ENCODE data around the gene HIGD1C. TPM values are rescaled to one million over a fixed set of nuclear protein-coding genes. Genes with fewer than 3 reads are reported as not detected.

HIGD1C gene
- total and polyA plus RNA-seq, 2 experiments from 2014 or later: not detected

DNA sequence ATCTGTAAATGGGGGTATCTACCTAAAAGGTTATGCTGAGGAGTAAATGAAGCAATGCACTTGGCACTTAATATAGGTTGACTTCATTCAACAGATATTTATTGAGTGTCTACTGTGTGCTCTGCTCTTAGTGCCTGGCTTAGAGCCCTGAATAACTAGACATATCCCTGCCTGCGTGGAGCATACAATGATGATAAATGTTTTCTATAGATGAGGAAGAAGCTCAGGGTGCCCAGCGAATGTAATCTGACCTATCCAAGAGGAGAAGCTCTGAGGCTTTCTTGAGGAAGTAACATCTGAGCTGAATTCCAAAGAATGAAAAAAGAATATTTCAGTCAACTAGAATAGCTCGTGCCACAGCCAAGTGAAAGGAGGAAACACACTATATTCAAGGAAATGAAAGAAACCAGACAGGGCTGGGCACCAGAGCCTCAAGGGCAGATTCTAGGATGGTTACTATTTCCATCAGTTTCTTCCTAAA, 17.9 kb upstream of the HIGD1C start:
- Histone ChIP-seq H3K4me2 (no peak overlapping the region), H3K4me1 (ENCODE audit: insufficient read depth) (peaks cover 27% of the 10 kb centered on the region), H3K4me3 (no peak overlapping the region), H3K9me2 (ENCODE audit: insufficient read depth) (no peaks in the 10 kb centered on the region), H4K20me1 (replicated peaks; ENCODE audit: insufficient read depth) (no peaks in the 10 kb centered on the region), H3F3A (replicated peaks; ENCODE audit: low read depth) (no peaks in the 10 kb centered on the region), H2AFZ (no peak overlapping the region), H3K27ac (ENCODE audit: low read depth) (peak overlapping the region; percentile 33; the same call in 1 of the 2 replicates), H3K27me3 (ENCODE audit: insufficient read depth) (no peaks in the 10 kb centered on the region), H3K36me3 (ENCODE audit: insufficient read depth) (peaks cover 3% of the 10 kb centered on the region; the same call in 1 of the 2 replicates), H3K79me2 (replicated peaks; ENCODE audit: insufficient read depth) (peaks cover 5% of the 10 kb centered on the region; the same call in 1 of the 2 replicates)
- DNase-seq (ENCODE audit: low spot score): no peak
- TF ChIP-seq STAT1 (IDR thresholded peaks at IDR 0.05; ENCODE audit: unreplicated experiment) (no peak), ZNF331 (CRISPR knock-in tag; IDR thresholded peaks at IDR 0.05; ENCODE audit: low read depth) (no peak), POLR2AphosphoS5 (IDR thresholded peaks at IDR 0.05; ENCODE audit: low read depth) (no peak), ZNF114 (CRISPR knock-in tag; IDR thresholded peaks at IDR 0.05) (no peak), JUNB (IDR thresholded peaks at IDR 0.05; ENCODE audit: unreplicated experiment) (no peak)
- TF ChIP-seq, protein P1, sequence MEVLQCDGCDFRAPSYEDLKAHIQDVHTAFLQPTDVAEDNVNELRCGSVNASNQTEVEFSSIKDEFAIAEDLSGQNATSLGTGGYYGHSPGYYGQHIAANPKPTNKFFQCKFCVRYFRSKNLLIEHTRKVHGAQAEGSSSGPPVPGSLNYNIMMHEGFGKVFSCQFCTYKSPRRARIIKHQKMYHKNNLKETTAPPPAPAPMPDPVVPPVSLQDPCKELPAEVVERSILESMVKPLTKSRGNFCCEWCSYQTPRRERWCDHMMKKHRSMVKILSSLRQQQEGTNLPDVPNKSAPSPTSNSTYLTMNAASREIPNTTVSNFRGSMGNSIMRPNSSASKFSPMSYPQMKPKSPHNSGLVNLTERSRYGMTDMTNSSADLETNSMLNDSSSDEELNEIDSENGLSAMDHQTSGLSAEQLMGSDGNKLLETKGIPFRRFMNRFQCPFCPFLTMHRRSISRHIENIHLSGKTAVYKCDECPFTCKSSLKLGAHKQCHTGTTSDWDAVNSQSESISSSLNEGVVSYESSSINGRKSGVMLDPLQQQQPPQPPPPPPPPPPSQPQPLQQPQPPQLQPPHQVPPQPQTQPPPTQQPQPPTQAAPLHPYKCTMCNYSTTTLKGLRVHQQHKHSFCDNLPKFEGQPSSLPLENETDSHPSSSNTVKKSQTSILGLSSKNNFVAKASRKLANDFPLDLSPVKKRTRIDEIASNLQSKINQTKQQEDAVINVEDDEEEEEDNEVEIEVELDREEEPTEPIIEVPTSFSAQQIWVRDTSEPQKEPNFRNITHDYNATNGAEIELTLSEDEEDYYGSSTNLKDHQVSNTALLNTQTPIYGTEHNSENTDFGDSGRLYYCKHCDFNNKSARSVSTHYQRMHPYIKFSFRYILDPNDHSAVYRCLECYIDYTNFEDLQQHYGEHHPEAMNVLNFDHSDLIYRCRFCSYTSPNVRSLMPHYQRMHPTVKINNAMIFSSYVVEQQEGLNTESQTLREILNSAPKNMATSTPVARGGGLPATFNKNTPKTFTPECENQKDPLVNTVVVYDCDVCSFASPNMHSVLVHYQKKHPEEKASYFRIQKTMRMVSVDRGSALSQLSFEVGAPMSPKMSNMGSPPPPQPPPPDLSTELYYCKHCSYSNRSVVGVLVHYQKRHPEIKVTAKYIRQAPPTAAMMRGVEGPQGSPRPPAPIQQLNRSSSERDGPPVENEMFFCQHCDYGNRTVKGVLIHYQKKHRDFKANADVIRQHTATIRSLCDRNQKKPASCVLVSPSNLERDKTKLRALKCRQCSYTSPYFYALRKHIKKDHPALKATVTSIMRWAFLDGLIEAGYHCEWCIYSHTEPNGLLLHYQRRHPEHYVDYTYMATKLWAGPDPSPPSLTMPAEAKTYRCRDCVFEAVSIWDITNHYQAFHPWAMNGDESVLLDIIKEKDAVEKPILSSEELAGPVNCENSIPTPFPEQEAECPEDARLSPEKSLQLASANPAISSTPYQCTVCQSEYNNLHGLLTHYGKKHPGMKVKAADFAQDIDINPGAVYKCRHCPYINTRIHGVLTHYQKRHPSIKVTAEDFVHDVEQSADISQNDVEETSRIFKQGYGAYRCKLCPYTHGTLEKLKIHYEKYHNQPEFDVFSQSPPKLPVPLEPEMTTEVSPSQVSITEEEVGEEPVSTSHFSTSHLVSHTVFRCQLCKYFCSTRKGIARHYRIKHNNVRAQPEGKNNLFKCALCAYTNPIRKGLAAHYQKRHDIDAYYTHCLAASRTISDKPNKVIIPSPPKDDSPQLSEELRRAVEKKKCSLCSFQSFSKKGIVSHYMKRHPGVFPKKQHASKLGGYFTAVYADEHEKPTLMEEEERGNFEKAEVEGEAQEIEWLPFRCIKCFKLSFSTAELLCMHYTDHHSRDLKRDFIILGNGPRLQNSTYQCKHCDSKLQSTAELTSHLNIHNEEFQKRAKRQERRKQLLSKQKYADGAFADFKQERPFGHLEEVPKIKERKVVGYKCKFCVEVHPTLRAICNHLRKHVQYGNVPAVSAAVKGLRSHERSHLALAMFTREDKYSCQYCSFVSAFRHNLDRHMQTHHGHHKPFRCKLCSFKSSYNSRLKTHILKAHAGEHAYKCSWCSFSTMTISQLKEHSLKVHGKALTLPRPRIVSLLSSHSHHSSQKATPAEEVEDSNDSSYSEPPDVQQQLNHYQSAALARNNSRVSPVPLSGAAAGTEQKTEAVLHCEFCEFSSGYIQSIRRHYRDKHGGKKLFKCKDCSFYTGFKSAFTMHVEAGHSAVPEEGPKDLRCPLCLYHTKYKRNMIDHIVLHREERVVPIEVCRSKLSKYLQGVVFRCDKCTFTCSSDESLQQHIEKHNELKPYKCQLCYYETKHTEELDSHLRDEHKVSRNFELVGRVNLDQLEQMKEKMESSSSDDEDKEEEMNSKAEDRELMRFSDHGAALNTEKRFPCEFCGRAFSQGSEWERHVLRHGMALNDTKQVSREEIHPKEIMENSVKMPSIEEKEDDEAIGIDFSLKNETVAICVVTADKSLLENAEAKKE (CRISPR knock-in tag; IDR thresholded peaks at IDR 0.05): no peak
- TF ChIP-seq, protein P2, sequence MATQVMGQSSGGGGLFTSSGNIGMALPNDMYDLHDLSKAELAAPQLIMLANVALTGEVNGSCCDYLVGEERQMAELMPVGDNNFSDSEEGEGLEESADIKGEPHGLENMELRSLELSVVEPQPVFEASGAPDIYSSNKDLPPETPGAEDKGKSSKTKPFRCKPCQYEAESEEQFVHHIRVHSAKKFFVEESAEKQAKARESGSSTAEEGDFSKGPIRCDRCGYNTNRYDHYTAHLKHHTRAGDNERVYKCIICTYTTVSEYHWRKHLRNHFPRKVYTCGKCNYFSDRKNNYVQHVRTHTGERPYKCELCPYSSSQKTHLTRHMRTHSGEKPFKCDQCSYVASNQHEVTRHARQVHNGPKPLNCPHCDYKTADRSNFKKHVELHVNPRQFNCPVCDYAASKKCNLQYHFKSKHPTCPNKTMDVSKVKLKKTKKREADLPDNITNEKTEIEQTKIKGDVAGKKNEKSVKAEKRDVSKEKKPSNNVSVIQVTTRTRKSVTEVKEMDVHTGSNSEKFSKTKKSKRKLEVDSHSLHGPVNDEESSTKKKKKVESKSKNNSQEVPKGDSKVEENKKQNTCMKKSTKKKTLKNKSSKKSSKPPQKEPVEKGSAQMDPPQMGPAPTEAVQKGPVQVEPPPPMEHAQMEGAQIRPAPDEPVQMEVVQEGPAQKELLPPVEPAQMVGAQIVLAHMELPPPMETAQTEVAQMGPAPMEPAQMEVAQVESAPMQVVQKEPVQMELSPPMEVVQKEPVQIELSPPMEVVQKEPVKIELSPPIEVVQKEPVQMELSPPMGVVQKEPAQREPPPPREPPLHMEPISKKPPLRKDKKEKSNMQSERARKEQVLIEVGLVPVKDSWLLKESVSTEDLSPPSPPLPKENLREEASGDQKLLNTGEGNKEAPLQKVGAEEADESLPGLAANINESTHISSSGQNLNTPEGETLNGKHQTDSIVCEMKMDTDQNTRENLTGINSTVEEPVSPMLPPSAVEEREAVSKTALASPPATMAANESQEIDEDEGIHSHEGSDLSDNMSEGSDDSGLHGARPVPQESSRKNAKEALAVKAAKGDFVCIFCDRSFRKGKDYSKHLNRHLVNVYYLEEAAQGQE (IDR thresholded peaks at IDR 0.05; ENCODE audit: unreplicated experiment): no peak
- TF ChIP-seq, protein P3, sequence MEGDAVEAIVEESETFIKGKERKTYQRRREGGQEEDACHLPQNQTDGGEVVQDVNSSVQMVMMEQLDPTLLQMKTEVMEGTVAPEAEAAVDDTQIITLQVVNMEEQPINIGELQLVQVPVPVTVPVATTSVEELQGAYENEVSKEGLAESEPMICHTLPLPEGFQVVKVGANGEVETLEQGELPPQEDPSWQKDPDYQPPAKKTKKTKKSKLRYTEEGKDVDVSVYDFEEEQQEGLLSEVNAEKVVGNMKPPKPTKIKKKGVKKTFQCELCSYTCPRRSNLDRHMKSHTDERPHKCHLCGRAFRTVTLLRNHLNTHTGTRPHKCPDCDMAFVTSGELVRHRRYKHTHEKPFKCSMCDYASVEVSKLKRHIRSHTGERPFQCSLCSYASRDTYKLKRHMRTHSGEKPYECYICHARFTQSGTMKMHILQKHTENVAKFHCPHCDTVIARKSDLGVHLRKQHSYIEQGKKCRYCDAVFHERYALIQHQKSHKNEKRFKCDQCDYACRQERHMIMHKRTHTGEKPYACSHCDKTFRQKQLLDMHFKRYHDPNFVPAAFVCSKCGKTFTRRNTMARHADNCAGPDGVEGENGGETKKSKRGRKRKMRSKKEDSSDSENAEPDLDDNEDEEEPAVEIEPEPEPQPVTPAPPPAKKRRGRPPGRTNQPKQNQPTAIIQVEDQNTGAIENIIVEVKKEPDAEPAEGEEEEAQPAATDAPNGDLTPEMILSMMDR (conservative IDR thresholded peaks at IDR 0.05; ENCODE audit: low read depth in 2 of 2): no peak
- Mint-ChIP-seq H3K36me3 (ENCODE audit: low read depth) (peaks cover 32% of the 10 kb centered on the region), H3K27me3 (ENCODE audit: insufficient read depth, low read depth, poor library complexity) (peaks cover 6% of the 10 kb centered on the region), H3K4me1 (peaks cover 13% of the 10 kb centered on the region), H3K9me3 (peaks cover 23% of the 10 kb centered on the region), H3K27ac (no peak overlapping the region), H3K4me3 (no peak overlapping the region)
- no peak for ATAC-seq
